GM21367 (cell line): Measurements from ENCODE around the gene TPX2.

Experiments
- ATAC-seq: cut with Tn5 transposase; IDR thresholded peaks from one replicate; pipeline ENCODE4 v1.9.1; 2021; ENCODE audit not compliant: unreplicated experiment

TPX2 gene

DNA sequence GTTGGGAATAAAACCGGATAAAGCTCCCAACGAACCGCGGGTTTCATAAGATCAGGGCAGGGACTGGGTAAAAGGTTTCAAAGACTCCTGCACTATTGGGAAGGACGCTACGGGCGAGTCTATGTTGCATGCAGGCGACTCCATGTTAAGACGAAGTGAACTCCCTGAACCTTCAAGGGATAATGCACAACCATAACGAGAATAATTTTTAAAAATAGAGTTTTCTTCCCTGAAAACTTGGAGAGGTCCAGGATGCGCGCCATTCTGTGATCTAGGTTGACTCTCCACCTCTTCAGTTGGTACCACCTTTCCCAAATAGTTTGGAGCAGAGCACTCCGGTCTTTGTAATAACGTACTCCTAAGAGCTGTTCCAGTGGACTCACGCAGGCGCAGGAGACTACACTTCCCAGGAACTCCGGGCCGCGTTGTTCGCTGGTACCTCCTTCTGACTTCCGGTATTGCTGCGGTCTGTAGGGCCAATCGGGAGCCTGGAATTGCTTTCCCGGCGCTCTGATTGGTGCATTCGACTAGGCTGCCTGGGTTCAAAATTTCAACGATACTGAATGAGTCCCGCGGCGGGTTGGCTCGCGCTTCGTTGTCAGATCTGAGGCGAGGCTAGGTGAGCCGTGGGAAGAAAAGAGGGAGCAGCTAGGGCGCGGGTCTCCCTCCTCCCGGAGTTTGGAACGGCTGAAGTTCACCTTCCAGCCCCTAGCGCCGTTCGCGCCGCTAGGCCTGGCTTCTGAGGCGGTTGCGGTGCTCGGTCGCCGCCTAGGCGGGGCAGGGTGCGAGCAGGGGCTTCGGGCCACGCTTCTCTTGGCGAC lies at the start of gene TPX2:
TSS of gene TPX2 (plus strand) at position 562 of the 821 bp plus-strand sequence. CDS start 18,187 bp downstream, outside the sequence.
- ATAC-seq = peak; percentile 86

GRCh38 chr20:31690124-31690666 lies 48.9 kb upstream of the TPX2 start:
- no peak for ATAC-seq

DNA sequence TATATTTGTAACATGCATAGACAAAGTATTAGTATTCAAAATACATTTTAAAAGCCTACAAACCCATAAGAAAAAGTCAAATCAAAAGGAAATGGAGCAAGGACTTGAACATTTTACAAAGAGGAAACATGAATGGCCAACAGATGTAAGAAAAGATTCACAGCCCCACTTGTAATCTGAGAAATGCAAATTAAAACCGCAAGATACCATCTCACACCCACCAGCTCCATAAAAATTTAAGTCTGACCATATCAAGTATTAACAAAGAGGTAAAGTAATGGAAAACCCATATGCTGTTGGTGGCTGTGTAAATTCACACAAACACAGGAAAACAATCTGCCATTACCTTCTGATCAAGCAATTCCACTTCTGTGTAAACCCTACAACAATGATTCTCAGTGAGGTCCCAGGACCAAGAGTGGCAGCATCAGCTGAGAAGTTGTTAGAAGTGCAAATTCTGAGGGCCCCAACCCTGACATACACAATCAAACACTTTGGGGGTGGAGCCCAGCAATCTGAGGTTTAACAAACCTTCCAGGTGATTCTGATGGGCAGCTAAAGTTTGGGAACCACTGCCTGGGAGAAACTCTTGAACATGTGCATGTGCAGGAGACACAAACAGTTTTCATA lies 47.3 kb upstream of the TPX2 start:
- ATAC-seq = peak; percentile 56

DNA sequence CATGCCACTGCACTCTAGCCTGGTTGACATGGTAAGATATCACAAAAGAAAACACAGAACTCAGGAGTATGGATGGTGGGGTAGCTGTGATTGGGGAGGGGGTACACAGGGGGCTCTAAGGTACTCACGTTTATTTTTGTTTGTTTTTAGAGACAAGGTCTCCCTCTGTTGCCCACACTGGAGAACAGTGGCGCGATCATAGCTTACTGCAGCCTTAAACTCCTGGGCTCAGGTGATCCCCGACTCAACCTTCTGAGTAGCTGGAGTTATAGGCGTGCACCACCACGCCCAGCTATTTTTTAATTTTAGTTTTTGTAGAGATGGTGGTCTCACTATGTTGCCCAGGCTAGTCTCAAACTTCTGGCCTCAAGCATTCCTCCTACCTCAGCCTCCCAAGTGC lies 45.7 kb upstream of the TPX2 start:
- no peak for ATAC-seq

DNA sequence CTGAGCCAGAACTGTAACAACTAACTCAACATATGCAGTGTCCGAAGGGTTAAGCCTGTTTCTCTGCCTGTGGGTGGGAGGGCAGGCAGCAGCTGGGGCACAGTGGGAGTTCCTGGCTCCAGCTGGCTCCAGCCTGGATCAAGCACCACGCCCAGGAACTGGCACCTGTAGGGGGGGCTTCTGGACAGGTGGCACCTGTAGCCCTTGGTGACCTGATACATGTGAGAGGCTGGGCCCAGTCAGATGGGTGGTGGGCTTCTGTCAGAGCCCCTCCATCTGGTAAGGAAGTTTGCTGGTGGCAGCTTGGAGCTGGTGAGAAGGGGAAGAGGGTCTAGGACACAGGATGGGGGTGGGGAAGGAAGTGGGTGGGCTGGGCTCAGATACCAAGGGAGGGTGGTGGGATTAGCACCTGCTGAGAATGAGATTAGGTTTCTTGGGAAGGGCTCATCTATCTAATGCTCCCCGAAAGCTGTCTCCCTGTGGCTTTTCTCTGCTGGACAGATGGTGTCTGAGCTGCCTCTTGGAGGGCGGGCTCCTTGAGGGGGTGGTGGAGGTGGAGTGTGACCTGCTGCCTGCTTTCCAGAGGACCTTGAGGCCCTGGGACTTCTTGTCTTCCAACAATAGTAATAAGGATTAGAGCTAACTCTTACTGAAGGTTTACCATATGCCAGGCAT lies 45.0 kb upstream of the TPX2 start:
- ATAC-seq = no peak

GRCh38 chr20:31694842-31695593 lies 44.1 kb upstream of the TPX2 start:
- no peak for ATAC-seq

- no peak for ATAC-seq
Observed at GRCh38 chr20:31695849-31696804, 43.0 kb upstream of the TPX2 start.

DNA sequence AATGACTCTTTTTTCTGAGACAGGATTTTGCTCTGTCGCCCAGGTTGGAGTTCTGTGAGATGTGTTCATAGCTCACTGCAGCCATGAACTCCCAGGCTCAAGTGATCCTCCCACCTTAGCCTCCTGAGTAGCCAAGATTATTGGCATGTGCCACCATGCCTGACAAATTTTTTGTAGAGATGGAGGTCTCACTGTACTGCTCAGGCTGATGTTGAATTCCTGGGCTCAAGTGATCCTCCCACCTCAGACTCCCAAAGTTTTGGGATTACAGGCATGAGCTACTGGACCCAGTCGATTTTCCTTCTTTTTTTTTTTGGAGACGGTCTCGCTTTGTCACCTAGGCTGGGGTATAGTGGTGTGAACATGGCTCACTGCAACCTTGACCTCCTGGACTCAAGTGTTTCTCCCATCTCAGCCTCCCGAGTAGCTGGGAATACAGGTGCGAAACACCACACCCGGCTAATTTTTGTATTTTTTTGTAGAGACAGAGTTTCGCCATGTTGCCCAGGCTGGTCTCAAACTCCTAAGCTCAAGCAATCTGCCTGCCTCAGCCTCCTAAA lies 40.8 kb upstream of the TPX2 start:
- no peak for ATAC-seq

DNA sequence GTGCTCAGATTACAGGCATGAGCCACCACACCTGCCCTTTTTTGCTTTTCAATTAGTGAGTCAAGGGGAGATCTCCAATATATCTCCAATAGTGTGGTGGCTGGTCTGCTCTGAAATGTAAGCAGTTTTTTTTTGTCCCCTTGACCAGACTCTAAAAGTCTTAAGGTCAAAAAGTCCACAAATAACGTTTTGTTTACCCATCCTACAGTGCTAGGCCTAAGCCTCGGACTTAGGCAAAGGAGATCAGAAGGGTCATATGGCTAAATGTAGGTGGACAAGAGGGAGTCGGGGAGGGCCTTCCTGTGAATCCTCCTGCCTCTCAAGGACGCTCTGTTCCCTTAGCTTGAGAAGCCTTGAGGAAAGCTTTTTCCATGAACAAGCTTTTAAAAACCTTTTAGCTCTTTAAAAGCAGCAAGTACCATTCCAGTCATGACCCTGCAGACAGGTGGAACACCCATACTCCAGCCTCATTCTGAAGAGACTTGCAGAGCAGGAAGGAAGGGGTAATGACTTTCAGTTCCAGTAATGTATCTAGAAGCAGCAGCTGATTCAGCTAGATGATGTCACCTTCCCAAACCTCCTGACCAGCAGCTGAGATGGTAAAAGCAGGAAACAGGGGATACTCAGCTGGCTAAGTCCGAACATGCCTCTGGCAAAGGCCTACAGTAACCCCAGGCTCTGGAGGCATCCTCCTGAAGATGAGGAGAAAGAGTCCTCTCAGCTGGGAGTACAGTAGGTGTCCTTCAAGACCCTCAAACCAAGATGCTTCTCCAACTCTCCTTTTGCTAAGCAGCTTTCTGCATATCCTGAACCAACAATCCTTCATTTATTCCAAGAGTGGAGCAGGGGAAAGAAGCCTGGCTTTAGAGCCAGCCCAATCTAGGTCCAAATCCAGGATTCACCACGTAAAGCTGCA lies 40.0 kb upstream of the TPX2 start:
- ATAC-seq = peak; percentile 79

DNA sequence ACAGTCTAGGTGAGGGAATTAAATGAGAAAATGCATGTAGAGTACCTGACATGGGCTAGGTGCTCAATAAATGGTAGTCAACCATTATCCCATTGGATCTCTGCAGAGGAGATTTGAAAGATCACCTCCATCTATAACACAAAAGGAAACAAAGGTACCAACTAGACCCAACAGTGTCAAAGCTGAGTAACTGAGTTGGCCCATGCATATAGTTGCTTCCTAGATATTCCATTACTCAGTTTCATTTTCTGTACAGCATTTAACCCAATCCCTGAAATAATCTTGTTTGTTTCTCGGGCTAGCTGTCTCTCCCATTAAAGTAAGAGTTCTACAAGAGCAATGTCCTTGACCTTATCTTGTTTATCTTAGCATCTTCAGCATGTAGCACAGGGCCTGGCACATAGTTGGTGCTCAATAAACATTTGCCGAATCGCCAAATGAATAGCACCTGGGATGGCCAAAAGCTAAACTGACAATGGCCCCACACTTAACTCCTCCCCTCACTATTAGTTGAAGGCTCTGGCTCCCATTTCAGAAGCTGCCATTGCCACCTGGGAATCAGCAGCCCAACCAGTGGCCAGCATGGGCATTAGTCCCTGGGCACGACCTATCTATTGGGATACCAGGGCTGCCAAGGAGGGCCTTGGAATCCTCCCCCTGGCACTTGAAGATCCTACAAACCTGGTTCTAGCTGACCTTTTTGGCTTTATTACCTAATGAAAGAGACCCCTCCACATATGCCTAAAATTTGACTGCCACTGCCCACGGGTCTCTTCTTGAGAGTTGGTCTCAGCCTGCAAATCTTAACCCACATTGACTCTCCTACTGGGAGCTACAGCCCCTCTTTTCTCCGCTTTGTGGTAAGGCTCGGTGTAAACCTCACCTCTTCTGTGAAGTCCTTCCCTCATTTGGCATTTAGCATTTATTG lies 39.0 kb upstream of the TPX2 start:
- ATAC-seq = no peak

- ATAC-seq = no peak
Observed at GRCh38 chr20:31700747-31701146, 38.3 kb upstream of the TPX2 start.

- ATAC-seq = no peak
Observed at GRCh38 chr20:31701591-31701990, 37.5 kb upstream of the TPX2 start.

DNA sequence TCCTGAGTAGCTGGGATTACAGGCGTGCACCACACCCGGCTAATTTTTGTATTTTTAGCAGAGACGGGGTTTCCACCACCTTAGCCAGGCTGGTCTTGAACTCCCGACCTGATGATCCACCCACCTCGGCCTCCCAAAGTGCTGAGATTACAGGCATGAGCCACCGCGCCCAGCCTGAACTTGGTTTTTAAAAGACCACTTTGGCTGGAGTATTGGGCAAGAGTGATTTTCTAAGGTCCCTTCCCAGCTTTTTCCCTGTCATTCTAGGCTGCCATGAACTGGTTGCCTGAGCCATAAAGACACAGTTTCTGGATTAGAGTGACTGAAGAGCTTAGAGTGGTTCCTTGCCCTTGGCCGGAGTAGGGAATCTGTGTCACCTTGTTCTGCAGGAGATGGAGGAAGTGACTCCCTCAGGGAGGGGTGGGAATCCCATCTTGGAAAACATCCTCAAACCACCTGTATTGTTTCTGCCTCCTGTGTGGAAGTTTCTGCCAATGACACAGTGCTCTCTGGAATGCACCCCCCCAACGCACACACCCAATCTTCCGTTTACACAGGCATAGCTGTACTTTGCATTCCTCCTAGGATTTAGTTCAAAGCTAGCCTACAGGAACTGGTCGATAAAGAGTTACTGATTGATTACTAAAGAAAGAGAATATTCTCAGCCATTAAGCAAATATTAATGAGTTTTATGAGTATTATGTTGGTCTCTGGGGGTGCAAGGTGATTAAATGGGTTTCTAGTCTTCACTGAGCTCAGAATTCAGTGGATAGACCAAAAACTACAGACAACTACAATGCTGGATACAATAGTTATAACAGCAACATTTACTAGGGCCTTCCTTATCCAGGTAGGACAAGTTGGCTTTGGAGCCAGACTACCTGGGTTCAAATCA lies 34.6 kb upstream of the TPX2 start:
- ATAC-seq = no peak

- ATAC-seq = no peak
Observed at GRCh38 chr20:31705191-31705590, 33.9 kb upstream of the TPX2 start.

DNA sequence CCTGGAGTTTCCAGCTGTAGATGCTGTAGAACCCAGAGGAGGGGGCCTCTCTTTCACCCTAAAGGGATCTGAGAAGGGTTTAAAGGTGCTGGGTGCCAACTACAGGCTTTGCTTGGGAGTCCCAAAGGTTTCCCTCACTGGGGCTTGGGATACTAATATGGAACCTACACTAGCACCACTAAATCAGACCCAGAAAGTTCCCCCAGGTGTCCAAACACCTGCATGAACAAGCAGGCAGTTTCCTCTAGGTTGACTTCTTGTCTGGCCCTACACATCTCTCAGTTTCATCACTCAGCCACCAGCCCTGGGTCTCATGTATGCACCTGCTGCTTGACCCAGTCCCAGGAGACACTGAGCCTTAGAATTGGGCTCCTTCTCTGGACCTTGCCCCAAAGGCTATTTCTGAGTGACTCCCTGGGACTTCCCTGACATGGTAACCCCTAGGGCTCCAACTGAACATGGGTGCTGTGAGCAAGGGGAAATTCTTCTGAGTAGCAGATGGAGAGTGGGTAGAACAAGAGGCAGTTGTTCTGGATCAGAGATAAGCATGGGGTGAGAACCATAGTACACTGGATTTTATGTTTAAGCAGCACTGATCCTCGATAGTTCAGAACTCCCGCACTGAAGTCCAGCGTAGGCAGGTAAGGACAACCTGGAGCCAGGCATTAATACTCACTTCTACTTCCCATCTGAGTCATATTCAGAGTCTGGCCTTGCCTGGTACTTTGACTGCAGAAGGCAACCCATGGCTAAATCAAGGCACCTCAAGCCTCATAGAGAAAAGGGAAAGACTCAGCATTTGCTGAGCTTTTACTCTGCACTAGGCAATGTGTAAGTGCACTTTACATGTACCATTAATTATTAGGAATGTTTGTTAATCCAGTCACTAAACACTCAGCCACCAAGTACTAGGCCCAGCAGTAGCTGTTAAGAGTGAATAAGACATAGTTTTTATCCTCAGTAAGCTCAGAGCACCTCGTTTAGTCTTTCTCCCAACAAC lies 33.2 kb upstream of the TPX2 start:
- peak; percentile 80 for ATAC-seq
